ENCODE results near the gene NEK6. TPM values are rescaled to one million over a fixed set of nuclear protein-coding genes. Genes with fewer than 3 reads are reported as not detected.

The NEK6 gene
- total RNA-seq, 6 donors from 2014 or later, result 33.8 to 144 (median 59.7) TPM

GRCh38 chr9:124322618-124323432 is 65.1 kb downstream of the NEK6 start:
- DNase-seq (peak in 1 of 2 donors; percentile 52), ATAC-seq (ENCODE audit: low FRiP score in 2 of 2) (no peak)
- TF ChIP-seq POLR2AphosphoS5 (IDR thresholded peaks at IDR 0.05), result no peak
- no peak for TF ChIP-seq POLR2A (IDR thresholded peaks at IDR 0.05)
- TF ChIP-seq EP300 (IDR thresholded peaks at IDR 0.05), result no peak
- TF ChIP-seq, protein P1, sequence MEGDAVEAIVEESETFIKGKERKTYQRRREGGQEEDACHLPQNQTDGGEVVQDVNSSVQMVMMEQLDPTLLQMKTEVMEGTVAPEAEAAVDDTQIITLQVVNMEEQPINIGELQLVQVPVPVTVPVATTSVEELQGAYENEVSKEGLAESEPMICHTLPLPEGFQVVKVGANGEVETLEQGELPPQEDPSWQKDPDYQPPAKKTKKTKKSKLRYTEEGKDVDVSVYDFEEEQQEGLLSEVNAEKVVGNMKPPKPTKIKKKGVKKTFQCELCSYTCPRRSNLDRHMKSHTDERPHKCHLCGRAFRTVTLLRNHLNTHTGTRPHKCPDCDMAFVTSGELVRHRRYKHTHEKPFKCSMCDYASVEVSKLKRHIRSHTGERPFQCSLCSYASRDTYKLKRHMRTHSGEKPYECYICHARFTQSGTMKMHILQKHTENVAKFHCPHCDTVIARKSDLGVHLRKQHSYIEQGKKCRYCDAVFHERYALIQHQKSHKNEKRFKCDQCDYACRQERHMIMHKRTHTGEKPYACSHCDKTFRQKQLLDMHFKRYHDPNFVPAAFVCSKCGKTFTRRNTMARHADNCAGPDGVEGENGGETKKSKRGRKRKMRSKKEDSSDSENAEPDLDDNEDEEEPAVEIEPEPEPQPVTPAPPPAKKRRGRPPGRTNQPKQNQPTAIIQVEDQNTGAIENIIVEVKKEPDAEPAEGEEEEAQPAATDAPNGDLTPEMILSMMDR (IDR thresholded peaks at IDR 0.05), result no peak
- Histone ChIP-seq H3K9me3 (no peaks in the 10 kb centered on the region), H3K27me3 (no peaks in the 10 kb centered on the region), H3K4me3 (no peak overlapping the region), H3K27ac (peak overlapping the region in 1 of 4 donors; percentile 30), H3K4me1 (peaks cover 0 to 11% (median 2%) of the 10 kb centered on the region in 4 donors), H3K36me3 (peaks cover 6 to 56% (median 39%) of the 10 kb centered on the region in 4 donors)
- 87 to 88% methylated on average over 16 to 18 of the region's 18 CpGs for WGBS, 2 donors

- no peak for TF ChIP-seq POLR2A (IDR thresholded peaks at IDR 0.05)
- TF ChIP-seq POLR2AphosphoS5 (IDR thresholded peaks at IDR 0.05), result no peak
- TF ChIP-seq EP300 (IDR thresholded peaks at IDR 0.05), result no peak
- TF ChIP-seq, protein P1 (IDR thresholded peaks at IDR 0.05), result no peak
- WGBS, 2 donors, result 85 to 86% methylated on average over 10 of the region's 10 CpGs
Measured at GRCh38 chr9:124323904-124324303, 66.2 kb downstream of the NEK6 start.

DNA sequence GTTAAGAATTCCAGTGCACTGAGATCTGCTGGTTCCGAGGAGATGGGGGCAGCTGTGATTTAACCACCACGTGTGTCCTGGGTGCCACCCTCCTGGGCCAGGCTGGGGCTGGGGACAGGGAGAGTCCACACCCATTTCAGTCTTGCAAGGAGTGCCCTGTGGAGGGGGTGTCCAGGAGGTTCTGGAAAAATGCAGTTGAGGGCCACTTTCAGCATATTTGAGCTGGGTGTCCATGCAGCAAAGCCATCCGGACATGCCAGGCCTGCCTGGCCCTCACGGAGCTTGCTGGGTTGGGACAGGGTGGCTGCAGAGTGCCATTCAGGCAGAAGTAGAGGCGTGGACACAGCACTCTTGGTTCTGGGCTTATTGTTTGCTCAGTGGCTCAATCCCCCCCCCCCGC is 68.1 kb downstream of the NEK6 start:
- no peaks in the 10 kb centered on the region for H3K9me3 ChIP-seq
- peak; percentile 21 to 54 for ATAC-seq (ENCODE audit: low FRiP score in 2 of 2)
- peaks cover 12 to 85% (median 64%) of the 10 kb centered on the region in 4 donors for H3K36me3 ChIP-seq
- TF ChIP-seq EP300 (IDR thresholded peaks at IDR 0.05) (no peak), POLR2A (IDR thresholded peaks at IDR 0.05) (no peak), POLR2AphosphoS5 (IDR thresholded peaks at IDR 0.05) (no peak)
- TF ChIP-seq, protein P1 (IDR thresholded peaks at IDR 0.05), result no peak
- 67 to 77% methylated on average over 5 of the region's 6 CpGs for WGBS, 2 donors
- no peak overlapping the region for H3K4me3 ChIP-seq
- peaks cover 0 to 4% (median under 1%) of the 10 kb centered on the region in 4 donors for H3K4me1 ChIP-seq
- peak overlapping the region in 1 of 4 donors; percentile 64 for H3K27ac ChIP-seq
- peak; percentile 35 to 42 for DNase-seq
- H3K27me3 ChIP-seq, result no peaks in the 10 kb centered on the region

More at GRCh38 chr9:124323904-124324303, 66.2 kb downstream of the NEK6 start:
- H3K36me3 ChIP-seq, result peaks cover 12 to 67% (median 48%) of the 10 kb centered on the region in 4 donors
- no peak for ATAC-seq (ENCODE audit: low FRiP score in 2 of 2)
- H3K4me1 ChIP-seq, result peaks cover 0 to 11% (median 2%) of the 10 kb centered on the region in 4 donors
- peak overlapping the region in 3 of 4 donors; percentile 29 to 34 (median 30) for H3K27ac ChIP-seq
- H3K9me3 ChIP-seq, result no peaks in the 10 kb centered on the region
- no peaks in the 10 kb centered on the region for H3K27me3 ChIP-seq
- H3K4me3 ChIP-seq, result no peak overlapping the region
- peak in 1 of 2 donors; percentile 68 for DNase-seq

- Histone ChIP-seq H3K9me3 (no peaks in the 10 kb centered on the region), H3K4me1 (peaks cover 0 to 4% (median 0%) of the 10 kb centered on the region in 4 donors), H3K27me3 (no peaks in the 10 kb centered on the region), H3K4me3 (no peak overlapping the region), H3K27ac (no peak overlapping the region), H3K36me3 (peaks cover 12 to 82% (median 64%) of the 10 kb centered on the region in 4 donors)
- ATAC-seq (ENCODE audit: low FRiP score in 2 of 2) (no peak), DNase-seq (peak in 1 of 2 donors; percentile 64)
- TF ChIP-seq, protein P1 (IDR thresholded peaks at IDR 0.05), result no peak
- TF ChIP-seq POLR2AphosphoS5 (IDR thresholded peaks at IDR 0.05) (no peak), EP300 (IDR thresholded peaks at IDR 0.05) (no peak), POLR2A (IDR thresholded peaks at IDR 0.05) (no peak)
- WGBS, 2 donors, result 89 to 100% methylated on average over 2 to 21 of the region's 21 CpGs
Measured at GRCh38 chr9:124326378-124326777, 68.6 kb downstream of the NEK6 start.

All from upper lobe of left lung (tissue), 6 donors.